HG03135 (cell line): ENCODE results near the gene SHBG.
"Not testable (repeated sequence)": the region's sequence is repeated elsewhere in the genome, so short reads cannot be mapped to it uniquely, and the experiment has no call there.

Experiments
- ATAC-seq: cut with Tn5 transposase; IDR thresholded peaks from one replicate; pipeline ENCODE4 v1.9.1; 2021; ENCODE audit warnings: mild to moderate bottlenecking, moderate library complexity; ENCODE audit not compliant: unreplicated experiment

SHBG gene

GRCh38 chr17:7629939-7630571, at the start of gene SHBG:
SHBG (plus strand) TSS chr17:7630135; CDS start chr17:7630173, 38 bp downstream.
- ATAC-seq, result no peak

DNA sequence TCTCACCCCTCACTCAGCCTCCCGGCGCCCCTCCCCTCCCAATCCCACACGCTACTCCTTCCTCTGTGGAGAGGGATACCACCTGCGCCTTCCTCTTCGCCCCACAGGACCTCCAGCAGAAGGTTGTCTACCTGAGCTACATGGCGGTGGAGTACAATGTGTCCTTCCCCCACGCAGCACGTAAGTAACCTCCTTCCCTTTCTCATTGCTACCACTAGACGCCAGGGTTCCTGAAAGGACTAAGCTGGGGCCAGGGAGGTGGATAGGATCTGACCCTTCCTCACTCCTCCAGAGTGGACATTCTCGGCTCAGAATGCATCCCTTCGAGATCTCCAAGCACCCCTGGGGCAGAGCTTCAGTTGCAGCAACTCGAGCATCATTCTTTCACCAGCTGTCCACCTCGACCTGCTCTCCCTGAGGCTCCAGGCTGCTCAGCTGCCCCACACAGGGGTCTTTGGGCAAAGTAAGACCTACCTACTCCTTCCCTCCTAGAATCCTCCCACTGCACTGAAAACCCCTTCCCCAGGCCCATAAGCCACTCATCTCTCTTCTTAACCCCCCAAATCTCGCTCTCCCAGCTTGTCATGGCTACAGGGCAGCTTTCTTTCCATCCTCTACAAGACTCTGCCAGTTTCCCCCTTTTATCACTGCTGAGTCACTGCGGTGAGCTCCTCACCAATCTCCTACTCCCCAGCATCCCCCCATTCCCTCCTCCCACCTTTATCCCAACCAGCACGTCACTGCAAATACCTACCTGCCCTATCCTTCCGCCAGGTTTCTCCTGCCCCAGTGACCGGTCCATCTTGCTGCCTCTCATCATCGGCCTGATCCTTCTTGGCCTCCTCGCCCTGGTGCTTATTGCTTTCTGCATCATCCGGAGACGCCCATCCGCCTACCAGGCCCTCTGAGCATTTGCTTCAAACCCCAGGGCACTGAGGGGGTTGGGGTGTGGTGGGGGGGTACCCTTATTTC, 49.0 kb upstream of the SHBG start:
- ATAC-seq, result no peak

- no peak for ATAC-seq
Observed at GRCh38 chr17:7582396-7583252, 47.3 kb upstream of the SHBG start.

DNA sequence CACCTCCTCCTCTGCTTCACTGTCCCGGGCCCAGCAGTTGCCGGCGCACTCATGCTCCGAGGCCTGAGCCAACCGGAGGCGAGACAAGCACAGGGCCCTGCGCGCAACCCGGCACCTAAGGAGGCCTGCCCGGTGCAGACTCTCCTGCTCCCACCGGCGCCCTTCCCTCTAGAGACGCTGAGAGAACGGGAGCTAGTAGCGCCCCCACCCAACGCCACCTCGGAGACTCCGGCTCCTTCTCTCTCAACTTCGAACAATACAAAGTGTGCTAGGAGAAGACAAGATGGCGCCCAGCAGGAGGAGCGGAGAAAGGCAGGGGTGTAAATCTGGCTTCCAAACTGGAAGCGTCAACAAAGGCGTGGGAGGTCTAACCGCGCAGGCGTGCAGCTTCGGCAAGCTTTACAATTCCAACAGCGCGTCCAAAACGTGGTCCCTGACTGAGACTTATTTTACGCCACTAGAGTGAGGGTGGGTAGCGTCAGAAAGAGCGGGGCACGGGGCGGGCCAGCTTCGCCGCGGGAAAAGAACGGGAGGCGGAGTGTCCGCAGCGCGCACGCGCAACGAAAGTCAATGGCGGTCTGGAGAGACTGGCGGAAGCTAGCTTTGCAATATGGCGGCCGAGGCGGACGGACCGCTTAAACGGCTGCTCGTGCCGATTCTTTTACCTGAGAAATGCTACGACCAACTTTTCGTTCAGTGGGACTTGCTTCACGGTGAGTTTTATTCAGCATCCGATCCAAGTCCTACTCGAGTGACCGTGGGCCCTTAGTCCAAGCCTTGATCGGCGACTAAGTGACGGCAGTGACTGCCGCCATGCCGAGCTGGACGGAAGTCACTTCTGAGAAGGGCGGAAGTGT, 46.5 kb upstream of the SHBG start, which contains the start of gene MPDU1:
Gene MPDU1, plus strand, starts transcription at position 600 of the 857 bp plus-strand sequence. Its CDS starts 11 bp downstream, at position 611.
- ATAC-seq, result peak; percentile 67

DNA sequence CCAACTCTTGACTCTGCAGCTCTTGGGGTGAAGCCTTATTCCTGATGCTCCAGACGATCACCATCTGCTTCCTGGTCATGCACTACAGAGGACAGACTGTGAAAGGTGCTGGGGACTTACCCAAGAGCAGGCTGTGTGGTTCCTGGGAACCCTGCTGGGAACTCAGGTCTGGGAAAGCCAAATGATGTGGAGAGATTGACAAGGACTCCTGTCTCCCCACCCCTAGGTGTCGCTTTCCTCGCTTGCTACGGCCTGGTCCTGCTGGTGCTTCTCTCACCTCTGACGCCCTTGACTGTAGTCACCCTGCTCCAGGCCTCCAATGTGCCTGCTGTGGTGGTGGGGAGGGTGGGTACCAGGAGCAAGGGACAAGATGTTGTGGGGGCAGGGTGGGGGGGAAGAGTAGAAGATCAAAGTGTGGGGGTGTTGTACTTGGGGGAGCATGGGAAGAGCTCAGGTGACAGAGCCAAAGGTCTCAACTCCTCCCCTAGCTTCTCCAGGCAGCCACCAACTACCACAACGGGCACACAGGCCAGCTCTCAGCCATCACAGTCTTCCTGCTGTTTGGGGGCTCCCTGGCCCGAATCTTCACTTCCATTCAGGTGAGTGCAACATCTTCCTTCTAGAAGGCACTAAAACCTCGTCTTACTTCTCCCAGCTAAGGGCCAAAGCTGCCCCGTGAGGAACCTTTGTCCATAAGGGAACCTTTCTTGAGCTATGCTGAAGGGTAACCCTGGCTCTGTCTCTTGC, 43.1 kb upstream of the SHBG start:
- ATAC-seq, result no peak

GRCh38 chr17:7587420-7588151, 42.3 kb upstream of the SHBG start:
- no peak for ATAC-seq

GRCh38 chr17:7588553-7589203, 41.3 kb upstream of the SHBG start:
- no peak for ATAC-seq

DNA sequence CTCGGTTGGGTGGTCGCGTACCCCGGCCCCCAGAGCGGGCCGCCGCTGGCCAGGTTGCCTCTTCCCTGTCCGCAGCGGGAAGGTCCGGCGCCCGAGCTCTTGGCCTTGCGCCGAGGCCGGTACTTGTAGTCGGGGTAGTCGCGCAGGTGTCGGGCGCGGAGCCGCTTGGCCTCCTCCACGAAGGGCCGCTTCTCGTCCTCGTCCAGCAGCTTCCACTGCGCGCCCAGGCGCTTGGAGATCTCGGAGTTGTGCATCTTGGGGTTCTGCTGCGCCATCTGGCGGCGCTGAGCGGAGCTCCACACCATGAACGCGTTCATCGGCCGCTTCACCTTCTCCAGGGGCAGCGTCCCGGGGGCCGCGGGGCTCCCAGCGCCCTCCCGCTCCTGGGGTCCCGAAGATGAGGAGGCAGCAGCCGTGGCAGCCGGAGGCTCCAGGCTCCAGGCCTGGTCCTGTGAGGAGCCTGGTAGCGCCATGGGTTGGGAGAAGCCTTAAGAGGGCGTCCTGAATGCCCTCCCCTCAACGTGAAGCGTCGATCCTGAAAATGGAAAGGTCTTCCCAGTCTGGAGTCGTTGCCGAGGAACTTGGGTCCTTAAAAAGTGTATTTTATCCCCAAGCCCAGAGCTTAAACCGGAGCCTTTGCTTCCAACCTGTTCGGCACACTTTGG, 40.6 kb upstream of the SHBG start:
- ATAC-seq, result no peak

DNA sequence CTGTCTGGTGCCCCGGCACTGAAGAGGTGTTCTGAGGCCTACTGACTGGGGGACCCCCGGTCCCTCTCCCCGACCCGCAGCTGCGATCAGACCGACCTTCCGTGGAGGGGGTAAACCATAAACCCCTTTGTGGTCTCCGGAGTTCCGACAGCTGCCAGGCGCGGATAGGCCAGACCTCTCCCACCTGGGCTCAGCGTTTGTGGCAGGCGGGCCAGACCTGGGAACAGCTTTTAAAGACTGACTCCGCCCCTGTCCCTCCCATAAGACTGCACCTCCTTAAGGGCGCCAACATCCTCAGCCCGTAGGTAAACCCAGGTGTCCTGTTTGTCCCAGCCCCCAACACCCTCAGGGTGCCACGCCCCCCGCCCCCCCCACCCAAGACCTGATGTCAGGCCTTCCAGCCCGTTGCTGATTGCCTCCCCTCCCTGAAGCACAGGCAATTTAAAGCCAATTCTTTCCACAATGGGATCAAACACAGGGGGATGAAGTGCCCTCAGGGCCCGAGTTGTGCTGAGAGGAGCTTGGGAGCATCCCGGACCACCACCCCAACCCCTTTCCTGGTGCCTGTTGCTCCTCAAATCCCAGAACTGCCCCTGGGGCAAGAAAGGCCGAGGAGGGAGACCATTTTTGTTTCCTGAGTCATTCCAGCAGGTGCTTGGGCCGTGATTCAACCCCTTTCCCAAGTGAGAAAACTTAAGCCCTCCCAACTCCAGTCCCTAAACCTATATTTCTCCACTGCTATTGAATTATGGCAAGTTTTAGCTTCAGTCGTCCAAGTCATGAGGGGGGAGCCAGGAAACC, 39.8 kb upstream of the SHBG start, which contains the start of gene SOX15:
Gene SOX15, minus strand, starts transcription at position 204 of the 801 bp plus-strand sequence. CDS start 418 bp downstream, outside the sequence.
- ATAC-seq, result no peak

DNA sequence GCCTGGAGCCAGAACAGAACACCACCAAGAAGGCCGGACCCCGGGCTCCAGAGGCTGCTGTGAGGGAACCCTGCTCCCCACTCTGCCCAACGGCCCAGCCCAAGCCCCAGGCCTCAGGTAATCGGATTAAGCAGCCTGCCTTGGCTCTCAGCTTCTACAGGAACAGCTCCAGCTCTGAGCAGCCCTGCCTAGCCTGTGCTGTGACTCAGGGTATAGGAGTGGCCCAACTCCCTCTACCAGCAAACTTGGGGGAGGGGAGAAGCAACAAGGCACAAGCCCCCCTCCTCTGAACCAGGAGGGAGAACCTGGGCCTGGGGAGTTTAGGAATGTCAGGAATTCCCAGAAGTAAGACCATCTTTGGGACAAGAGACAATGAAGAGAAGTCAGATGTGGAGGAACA, 39.2 kb upstream of the SHBG start:
- no peak for ATAC-seq

DNA sequence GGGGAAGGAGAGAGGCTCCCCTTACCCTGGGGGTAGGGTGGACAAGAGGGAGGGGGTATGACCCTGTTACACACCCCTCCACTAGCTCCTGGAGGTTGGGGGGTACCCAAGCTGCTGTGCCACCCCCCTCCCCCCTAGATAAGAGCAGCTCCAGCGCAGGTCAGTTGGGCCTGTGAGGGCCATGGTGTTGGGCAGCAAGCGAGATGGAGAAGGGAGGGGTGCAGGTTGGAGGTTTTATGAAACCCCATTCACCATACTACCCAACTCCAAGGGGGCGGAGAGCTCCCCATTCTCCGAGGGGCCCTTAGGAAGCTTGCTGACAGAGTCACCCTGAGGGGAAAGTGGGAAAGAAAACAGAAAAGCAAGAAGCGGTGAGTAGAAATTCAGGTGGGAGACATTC, 38.3 kb upstream of the SHBG start:
- ATAC-seq, result no peak

DNA sequence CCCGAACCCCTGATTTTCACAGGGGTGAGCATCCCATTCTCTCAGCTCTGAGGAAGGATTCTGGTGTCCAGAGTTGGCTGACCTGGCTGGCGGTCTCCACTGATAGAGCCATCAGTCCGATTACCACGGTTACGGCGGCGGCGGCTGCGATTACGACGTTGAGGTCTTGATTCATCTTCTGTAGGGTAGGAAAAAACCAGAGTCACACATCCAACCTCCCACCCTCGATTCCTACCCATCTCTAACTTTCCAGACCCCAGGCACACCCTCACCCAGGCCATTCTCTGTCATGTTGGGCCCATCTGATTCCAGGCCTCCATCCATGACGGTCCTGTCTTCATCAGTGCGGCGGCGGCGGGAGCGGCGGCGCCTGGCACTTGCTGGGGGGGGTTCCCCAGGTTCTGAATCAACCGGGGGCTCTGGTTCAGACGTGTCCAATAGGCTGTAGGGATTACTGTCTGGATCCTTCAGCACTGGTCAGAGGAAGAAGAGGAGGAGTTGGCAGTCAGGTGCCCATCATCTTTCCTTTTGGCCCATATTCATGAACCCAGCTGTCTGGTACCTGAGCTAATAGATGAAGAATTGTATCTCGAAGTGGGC, 37.4 kb upstream of the SHBG start:
- no peak for ATAC-seq

DNA sequence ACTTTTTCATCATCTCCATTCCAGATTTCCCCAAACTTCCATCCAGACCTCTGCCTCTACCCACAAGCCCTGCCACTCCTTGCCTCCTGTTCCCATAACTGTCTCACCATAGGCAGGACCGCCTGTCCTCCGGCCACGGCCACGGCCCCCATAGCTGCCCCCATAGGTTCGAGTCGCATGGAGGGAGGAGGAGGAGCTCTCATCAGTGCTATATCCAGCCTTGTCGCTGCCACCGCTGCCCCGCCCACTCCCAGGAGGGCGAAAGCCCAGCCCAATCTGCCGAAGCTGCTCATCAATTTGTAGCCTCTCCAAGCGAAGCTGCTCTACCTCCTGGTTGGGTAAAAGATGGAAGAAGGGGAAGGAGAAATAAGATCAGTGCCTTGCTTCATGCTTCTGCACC, 36.6 kb upstream of the SHBG start:
- ATAC-seq, result no peak

DNA sequence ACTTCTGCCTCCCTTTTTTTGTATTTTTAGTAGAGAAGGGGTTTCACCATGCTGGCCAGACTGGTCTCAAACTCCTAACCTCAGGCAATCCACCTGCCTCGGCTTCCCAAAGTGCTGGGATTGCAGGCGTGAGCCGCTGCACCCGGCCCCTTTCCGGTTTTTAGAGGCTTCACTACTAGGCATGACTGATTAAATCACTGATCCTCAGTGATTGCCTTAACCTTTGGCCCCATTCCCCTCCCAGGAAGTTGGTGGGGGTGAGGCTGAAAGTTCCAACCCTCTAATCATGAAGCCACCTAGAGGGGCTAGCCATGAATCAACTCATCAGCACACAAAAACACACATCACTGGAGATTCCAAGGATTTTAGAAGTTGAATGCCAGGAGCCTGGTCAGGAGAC, 32.4 kb upstream of the SHBG start:
- not testable (repeated sequence) for ATAC-seq

GRCh38 chr17:7606280-7606679, 23.7 kb upstream of the SHBG start:
- no peak for ATAC-seq

DNA sequence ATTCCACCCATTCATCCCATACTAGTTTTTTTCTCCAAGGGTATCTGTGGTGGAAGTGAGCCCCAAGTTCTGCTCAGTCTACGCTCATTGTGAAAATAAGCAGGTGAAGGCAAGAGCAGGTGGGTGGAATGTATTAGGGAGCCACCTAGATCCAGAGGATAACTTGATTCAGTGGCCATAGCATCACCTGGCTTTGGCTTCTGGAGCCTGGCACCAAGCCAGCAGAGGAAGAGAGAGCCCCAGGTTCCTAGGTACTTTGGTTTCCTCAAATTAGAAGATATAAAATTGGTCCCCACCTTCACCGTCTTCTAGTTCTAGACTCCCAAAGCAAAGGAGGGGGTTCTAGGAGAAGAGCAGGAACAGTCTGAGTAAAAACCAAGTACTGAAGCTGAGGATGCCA, 19.3 kb upstream of the SHBG start:
- no peak for ATAC-seq
